ENCODE results near the gene TRIP12.
"Not testable (repeated sequence)": the region's sequence is repeated elsewhere in the genome, so short reads cannot be mapped to it uniquely, and the experiment has no call there.

The TRIP12 gene

GRCh38 chr2:229874647-229875046 is 47.2 kb downstream of the TRIP12 start:
- no peak for DNase-seq (ENCODE audit: low read depth)

- no peak for DNase-seq (ENCODE audit: low read depth)
These were observed 48.7 kb downstream of the TRIP12 start for GRCh38 chr2:229873123-229873581.

- no peak for DNase-seq (ENCODE audit: low read depth)
These were observed 50.7 kb downstream of the TRIP12 start for GRCh38 chr2:229870903-229871656.

- DNase-seq (ENCODE audit: low read depth): no peak
These were observed 52.6 kb downstream of the TRIP12 start for GRCh38 chr2:229869226-229869625.

- no peak for DNase-seq (ENCODE audit: low read depth)
These were observed 53.0 kb downstream of the TRIP12 start for GRCh38 chr2:229868794-229869193.

GRCh38 chr2:229865033-229865432 is 56.8 kb downstream of the TRIP12 start:
- no peak for DNase-seq (ENCODE audit: low read depth)

- no peak for DNase-seq (ENCODE audit: low read depth)
These were observed 60.4 kb downstream of the TRIP12 start for GRCh38 chr2:229861431-229861830.

GRCh38 chr2:229860334-229860733 is 61.5 kb downstream of the TRIP12 start:
- no peak for DNase-seq (ENCODE audit: low read depth)

GRCh38 chr2:229858351-229858750 is 63.5 kb downstream of the TRIP12 start:
- DNase-seq (ENCODE audit: low read depth): no peak

- DNase-seq (ENCODE audit: low read depth): no peak
These were observed 64.2 kb downstream of the TRIP12 start for GRCh38 chr2:229857634-229858033.

GRCh38 chr2:229856413-229856812 is 65.4 kb downstream of the TRIP12 start:
- DNase-seq (ENCODE audit: low read depth): no peak

- no peak for DNase-seq (ENCODE audit: low read depth)
These were observed 66.7 kb downstream of the TRIP12 start for GRCh38 chr2:229855116-229855515.

GRCh38 chr2:229852565-229852964 is 69.2 kb downstream of the TRIP12 start:
- DNase-seq (ENCODE audit: low read depth): peak; percentile 17

- DNase-seq (ENCODE audit: low read depth): no peak
These were observed 69.9 kb downstream of the TRIP12 start for GRCh38 chr2:229851870-229852269.

- DNase-seq (ENCODE audit: low read depth): not testable (repeated sequence)
These were observed 71.2 kb downstream of the TRIP12 start for GRCh38 chr2:229850355-229851275.

- no peak for DNase-seq (ENCODE audit: low read depth)
These were observed 72.7 kb downstream of the TRIP12 start for GRCh38 chr2:229849073-229849472.

GRCh38 chr2:229843613-229844012 is 78.2 kb downstream of the TRIP12 start:
- no peak for DNase-seq (ENCODE audit: low read depth)

- DNase-seq (ENCODE audit: low read depth): no peak
These were observed 83.1 kb downstream of the TRIP12 start for GRCh38 chr2:229838729-229839128.

GRCh38 chr2:229836847-229837246 is 85.0 kb downstream of the TRIP12 start:
- DNase-seq (ENCODE audit: low read depth): no peak

- DNase-seq (ENCODE audit: low read depth): no peak
These were observed 86.1 kb downstream of the TRIP12 start for GRCh38 chr2:229835596-229836283.

- DNase-seq (ENCODE audit: low read depth): not testable (repeated sequence)
These were observed 87.4 kb downstream of the TRIP12 start for GRCh38 chr2:229834368-229834767.

- no peak for DNase-seq (ENCODE audit: low read depth)
These were observed 89.3 kb downstream of the TRIP12 start for GRCh38 chr2:229832510-229832898.

All from stimulated activated CD4-positive, alpha-beta T cell treated with anti-CD3 and anti-CD28 coated beads, Interleukin-2, amount 100 ng/mL, for 4 hours (primary cell).